DMS153 (cell line): ENCODE results near the gene PHLDA1.

Source experiments
- DNase-seq: peaks from one replicate; lab custom pipeline; 2025; lab: John Stamatoyannopoulos, UW

The PHLDA1 gene

DNA sequence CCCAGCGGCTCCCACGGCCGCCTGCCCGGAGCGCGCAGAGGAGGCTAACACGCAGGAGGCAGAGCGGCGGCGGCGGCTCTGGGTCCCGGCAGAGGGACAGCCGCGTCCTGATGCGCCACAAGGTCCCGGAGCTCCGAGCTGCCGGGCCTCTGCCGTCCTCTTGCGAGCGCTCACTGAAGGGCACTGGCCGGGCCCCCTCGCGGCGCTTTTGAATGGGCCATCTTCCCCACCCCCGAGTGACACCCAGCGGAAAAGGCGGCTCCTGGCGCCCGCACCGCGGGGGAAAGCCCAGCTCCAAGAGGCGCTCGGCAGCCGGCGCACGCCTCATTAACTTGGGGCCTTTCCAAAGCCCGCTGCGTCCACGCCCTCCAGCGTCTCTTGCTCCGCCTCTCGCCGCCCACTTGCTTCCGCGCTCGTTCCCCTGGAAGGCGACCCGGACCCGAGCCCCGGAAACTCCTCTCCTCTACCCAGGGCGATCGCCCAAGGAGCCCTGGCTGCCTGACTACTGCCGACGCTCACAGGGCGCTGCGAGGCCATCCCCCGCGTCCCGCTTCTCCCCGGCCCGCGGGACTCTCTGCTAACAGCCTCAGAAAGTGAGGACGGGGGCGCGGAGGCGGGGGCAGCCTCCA, at the start of gene PHLDA1:
PHLDA1 (minus strand) TSS at position 363 of the 629 bp plus-strand sequence.
- peak; percentile 89 for DNase-seq

GRCh38 chr12:76080729-76081415, 49.3 kb upstream of the PHLDA1 start:
- no peak for DNase-seq

- peak; percentile 18 for DNase-seq
Measured at GRCh38 chr12:76080017-76080728, 48.6 kb upstream of the PHLDA1 start.

DNA sequence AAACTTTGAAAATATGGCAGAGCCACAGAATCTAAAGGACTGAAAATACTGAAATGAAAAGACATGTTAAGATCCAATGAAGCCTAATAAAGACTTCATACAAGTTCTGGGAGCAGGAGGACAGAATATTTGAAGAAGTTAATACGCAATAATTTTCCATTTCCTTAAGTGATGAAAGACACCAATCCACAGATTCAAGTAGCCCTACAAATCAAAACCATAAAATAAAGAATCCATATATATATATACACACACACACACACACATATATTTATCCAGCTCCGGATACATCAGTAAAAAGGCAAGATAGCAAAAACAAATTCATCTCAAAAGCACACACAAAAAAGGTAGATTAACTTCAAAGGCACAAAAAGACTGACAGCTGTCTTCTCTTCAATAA, 47.2 kb upstream of the PHLDA1 start:
- no peak for DNase-seq

GRCh38 chr12:76075448-76075847, 43.9 kb upstream of the PHLDA1 start:
- no peak for DNase-seq

GRCh38 chr12:76074701-76075336, 43.2 kb upstream of the PHLDA1 start:
- DNase-seq = no peak

- DNase-seq = no peak
Measured at GRCh38 chr12:76073561-76073960, 42.0 kb upstream of the PHLDA1 start.

DNA sequence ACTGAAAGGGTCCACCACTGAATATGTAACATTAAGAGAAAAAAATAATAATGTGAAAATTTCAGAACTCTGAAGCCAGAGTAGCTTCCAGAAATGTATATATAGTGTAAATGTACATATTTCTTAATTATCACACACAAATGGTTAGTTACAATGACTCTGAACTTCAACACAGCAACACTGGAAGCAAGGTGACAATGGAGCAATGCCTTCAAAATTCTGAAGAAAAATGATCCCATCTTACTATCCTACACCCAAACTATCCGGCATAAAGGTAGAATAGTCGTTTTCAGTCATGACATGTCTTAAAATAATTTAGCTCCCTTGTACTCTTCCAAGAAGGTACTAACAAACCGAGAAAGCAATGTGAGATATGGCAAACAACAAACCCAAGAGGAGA, 41.0 kb upstream of the PHLDA1 start:
- no peak for DNase-seq

GRCh38 chr12:76069339-76069738, 37.8 kb upstream of the PHLDA1 start:
- no peak for DNase-seq

GRCh38 chr12:76065917-76066316, 34.3 kb upstream of the PHLDA1 start:
- DNase-seq = no peak

DNA sequence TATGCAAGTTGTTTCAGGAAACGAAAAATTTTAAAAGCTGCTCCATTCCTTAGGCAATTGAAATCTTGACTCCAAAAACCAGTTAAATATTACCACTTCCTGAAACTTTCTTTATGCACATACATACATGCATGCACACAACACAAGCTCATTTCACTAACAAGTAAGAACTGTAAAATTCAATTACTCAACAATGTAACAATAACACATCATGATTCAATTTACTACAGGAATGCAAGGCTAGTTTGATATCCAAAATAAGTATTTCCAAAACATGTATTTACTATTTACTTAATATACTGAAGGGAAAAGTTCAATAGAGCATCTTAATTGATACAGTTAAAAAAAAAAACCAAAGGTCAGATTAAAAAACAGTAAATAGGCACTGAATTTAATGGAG, 33.3 kb upstream of the PHLDA1 start:
- no peak for DNase-seq

DNA sequence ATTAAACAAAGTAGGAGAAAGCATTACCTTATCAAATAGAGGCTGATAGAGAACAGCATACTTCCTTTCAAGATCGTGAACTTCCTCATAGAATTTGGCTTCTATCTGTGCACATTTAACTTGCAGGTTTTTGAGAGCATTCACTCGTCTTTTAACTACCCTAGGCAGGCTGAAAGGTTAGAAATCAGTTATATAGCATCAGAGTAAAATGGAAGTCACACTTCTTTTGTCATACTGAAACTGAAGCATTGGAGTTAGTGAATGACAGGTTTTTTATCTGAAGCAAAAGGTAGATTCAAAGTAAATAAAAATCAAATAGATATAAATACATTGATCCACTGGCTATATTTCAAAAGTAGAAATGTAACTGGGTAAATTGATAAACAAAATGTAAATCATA, 28.5 kb upstream of the PHLDA1 start:
- DNase-seq = no peak

DNA sequence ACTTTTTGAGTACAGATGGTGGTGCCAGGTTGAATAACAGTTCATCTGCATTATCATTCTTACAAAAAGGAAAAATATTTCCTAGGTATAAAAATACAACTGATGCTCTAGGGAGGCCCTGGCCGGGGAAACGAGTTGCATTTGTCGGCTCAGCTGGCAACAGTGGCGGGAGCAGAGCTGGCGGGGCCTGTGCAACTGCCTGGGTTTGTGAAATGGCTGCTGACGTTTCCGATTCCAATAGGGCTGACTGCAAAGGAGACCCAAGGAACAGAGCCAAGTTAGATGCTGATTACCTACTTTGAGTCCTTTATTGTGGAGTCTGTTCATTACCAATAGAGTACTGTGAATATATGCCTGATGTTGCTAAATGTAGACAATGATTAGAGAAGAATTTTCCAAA, 25.8 kb upstream of the PHLDA1 start:
- DNase-seq = no peak

DNA sequence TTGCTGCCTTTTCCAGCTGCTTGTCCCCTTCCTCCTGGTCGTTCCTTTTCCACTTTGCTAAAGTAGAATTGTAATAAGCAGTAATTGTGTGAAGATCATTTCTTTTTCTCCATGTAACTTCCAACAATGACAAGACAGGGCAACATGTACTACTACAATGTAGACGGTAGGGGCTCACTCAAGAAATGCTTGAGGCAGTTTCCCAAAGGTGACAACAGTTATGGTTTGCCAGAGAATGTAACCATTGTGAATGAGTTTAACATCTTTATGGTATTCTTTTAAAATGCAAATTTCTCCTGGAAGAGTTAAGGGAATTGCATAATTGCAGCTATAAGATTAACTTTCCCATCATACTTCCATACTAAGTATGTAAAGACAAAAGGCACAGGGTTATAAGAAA, 23.8 kb upstream of the PHLDA1 start:
- DNase-seq = no peak

DNA sequence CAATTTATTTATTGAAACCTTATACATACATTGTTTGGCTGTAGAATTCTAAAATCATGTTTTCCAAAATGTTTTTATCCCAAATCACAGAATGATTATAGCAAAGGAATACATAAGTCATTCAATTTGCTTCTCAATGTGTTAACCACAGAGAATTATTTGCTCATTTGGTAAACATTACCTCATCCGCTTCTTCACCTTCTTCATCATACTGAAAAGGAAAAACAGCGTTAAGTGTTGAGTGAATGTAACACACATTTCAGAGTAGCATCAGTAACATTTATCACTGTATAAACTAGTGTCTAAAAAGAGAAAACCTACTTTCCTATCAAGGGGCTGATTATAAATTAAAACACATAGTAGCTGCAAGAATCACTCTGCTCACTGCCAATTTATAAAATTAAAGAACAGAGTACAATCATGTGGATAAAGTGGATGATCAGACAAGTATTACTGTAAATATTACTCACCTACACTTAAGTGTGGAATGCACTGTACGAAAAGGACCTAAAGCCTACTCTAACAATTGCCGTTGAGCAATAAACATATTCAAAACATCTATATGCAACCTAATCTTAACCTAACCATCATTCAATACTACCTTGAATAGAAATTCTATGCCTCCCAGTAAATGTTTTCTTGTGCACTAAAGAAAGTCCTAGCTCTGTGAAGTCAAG, 18.1 kb upstream of the PHLDA1 start:
- DNase-seq = no peak

- no peak for DNase-seq
Measured at GRCh38 chr12:76047742-76048141, 16.2 kb upstream of the PHLDA1 start.

DNA sequence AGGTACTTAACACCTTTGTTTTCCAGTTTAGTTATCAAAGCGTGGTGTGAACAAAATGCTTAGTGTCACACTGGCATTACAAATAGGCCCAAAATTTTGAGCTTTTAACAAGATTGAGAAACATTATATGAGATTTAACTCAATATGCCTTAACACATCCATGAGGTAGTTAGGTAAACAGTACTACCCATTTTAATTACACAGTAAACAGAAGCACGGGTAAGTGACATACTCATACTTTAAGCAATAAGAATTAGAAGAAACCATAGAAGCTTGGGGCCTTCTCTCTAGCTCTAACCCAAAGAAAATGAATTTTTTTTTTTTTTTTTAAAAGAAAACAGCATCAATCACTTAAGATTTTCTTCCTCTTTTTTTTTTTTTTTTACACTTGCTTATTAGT, 15.5 kb upstream of the PHLDA1 start:
- DNase-seq = no peak

- DNase-seq = no peak
Measured at GRCh38 chr12:76043377-76043776, 11.8 kb upstream of the PHLDA1 start.

DNA sequence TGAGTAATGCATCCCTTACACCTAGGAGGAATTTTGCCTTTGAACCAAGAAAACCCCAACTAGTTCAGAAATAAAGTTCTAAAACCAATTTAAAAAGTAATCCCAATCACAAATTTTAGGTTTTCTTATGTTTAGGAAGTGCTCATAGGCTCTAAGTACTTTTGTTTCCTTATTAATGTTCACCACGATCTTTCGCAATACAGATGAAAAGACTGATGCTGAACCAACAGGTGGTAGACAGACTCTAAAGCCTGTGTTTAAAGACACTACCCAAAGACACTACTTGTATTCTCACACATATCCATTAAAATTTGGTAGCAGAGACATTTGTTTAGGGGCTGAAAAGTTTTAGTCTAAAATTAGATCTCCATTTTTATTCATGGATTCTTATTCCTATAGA, 10.6 kb upstream of the PHLDA1 start:
- DNase-seq = no peak

DNA sequence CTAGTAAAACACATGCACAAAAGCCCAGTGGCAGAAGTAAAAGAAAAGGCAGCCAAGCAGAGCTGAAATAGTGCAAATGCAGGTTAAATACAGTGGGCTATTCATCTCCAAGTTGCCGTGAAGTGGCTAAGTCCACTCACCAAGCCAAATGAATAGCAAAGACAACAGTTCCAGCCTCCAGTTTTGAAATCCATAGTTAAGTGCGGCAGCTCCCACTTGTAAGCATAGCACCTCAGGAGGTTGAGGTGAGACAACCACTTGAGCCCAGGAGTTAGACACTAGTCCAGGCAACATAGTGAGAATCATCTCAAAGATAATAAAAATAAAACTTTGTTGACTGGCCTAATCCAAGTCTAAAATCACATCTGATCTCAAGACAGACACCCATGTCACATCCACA, 9.8 kb upstream of the PHLDA1 start:
- no peak for DNase-seq

DNA sequence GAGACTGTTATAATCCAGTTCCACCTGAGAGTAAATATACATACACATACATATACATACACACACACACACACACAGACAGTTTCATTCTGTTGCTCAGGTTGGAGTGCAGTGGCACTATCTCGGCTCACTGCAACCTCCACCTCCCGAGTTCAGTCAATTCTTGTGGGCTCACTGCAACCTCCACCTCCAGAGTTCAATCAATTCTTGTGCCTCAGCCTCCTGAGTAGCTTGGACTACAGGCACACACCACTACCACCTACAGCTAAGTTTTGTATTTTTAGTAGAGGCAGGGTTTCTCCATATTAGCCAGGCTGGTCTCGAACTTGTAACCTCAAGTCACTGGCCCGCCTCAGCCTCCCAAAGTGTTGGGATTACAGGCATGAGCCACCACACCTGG, 8.9 kb upstream of the PHLDA1 start:
- no peak for DNase-seq

GRCh38 chr12:76038176-76038575, 6.6 kb upstream of the PHLDA1 start:
- DNase-seq = no peak
